ENCODE data around the gene MX2.
"Not testable (repeated sequence)": the region's sequence is repeated elsewhere in the genome, so short reads cannot be mapped to it uniquely, and the experiment has no call there.

Gene MX2

GRCh38 chr21:41337515-41337914 lies 24.3 kb upstream of the MX2 start:
- no peak for DNase-seq
- intact Hi-C loops (cut with DNase I): no loop called here

GRCh38 chr21:41338455-41338854 lies 23.4 kb upstream of the MX2 start:
- intact Hi-C loops (cut with DNase I): no loop called here
- DNase-seq: no peak

GRCh38 chr21:41342035-41342434 lies 19.8 kb upstream of the MX2 start:
- intact Hi-C loops (cut with DNase I): no loop called here
- no peak for DNase-seq

- intact Hi-C loops (cut with DNase I): no loop called here
- no peak for DNase-seq
Measured at GRCh38 chr21:41344146-41344545, 17.7 kb upstream of the MX2 start.

GRCh38 chr21:41345356-41345755 lies 16.5 kb upstream of the MX2 start:
- intact Hi-C loops (cut with DNase I): no loop called here

GRCh38 chr21:41345934-41346685 lies 15.7 kb upstream of the MX2 start:
- DNase-seq: no peak

More at GRCh38 chr21:41345356-41345755, 16.5 kb upstream of the MX2 start:
- DNase-seq: no peak

GRCh38 chr21:41346758-41347157 lies 15.1 kb upstream of the MX2 start:
- no peak for DNase-seq
- intact Hi-C loops (cut with DNase I): no loop called here

More at GRCh38 chr21:41345934-41346685, 15.7 kb upstream of the MX2 start:
- intact Hi-C loops (cut with DNase I): no loop called here

- intact Hi-C loops (cut with DNase I): no loop called here
- DNase-seq: no peak
Measured at GRCh38 chr21:41348434-41348833, 13.4 kb upstream of the MX2 start.

GRCh38 chr21:41349126-41349525 lies 12.7 kb upstream of the MX2 start:
- DNase-seq: no peak
- intact Hi-C loops (cut with DNase I): no loop called here

- intact Hi-C loops (cut with DNase I): no loop called here
- no peak for DNase-seq
Measured at GRCh38 chr21:41349619-41350390, 12.0 kb upstream of the MX2 start.

GRCh38 chr21:41350436-41351155 lies 11.2 kb upstream of the MX2 start:
- no peak for DNase-seq
- intact Hi-C loops (cut with DNase I): no loop called here

- intact Hi-C loops (cut with DNase I): no loop called here
- DNase-seq: peak in 1 of 10 donors; percentile 4
Measured at GRCh38 chr21:41357546-41357945, 4.3 kb upstream of the MX2 start.

- DNase-seq: peak in 2 of 10 donors; percentile 2 to 59
- intact Hi-C loops (cut with DNase I): no loop called here
Measured at GRCh38 chr21:41358193-41359166, 3.3 kb upstream of the MX2 start.

- intact Hi-C loops (cut with DNase I): no loop called here
- DNase-seq: peak in 2 of 10 donors; percentile 3 to 33
Measured at GRCh38 chr21:41359286-41359685, 2.5 kb upstream of the MX2 start.

- intact Hi-C loops (cut with DNase I): not testable (repeated sequence)
- DNase-seq: peak in 1 of 10 donors; percentile 37
Measured at GRCh38 chr21:41359754-41360071, 2.1 kb upstream of the MX2 start.

- intact Hi-C loops (cut with DNase I): no loop called here
- no peak for DNase-seq
Measured at GRCh38 chr21:41360072-41360821, 1.6 kb upstream of the MX2 start.

- intact Hi-C loops (cut with DNase I): no loop called here
- DNase-seq: peak in 2 of 10 donors; percentile 4 to 61
Measured at GRCh38 chr21:41361053-41361785, 608 bp upstream of the MX2 start.

- intact Hi-C loops (cut with DNase I): no loop called here
- DNase-seq: peak in 1 of 10 donors; percentile 62
Measured at GRCh38 chr21:41362605-41363369, 960 bp downstream of the MX2 start.
